AG08396 (cell line): ENCODE data around the gene HIBADH.
A peak's percentile ranks its signal among the peaks of the same experiment; 100 is the strongest.
"Not testable (repeated sequence)": the region's sequence is repeated elsewhere in the genome, so short reads cannot be mapped to it uniquely, and the experiment has no call there.

Source experiments
- DNase-seq: peaks from one replicate; pipeline ENCODE4 v3.0.0; 2012; ENCODE audit warnings: low spot score, mixed read lengths

Gene HIBADH

DNA sequence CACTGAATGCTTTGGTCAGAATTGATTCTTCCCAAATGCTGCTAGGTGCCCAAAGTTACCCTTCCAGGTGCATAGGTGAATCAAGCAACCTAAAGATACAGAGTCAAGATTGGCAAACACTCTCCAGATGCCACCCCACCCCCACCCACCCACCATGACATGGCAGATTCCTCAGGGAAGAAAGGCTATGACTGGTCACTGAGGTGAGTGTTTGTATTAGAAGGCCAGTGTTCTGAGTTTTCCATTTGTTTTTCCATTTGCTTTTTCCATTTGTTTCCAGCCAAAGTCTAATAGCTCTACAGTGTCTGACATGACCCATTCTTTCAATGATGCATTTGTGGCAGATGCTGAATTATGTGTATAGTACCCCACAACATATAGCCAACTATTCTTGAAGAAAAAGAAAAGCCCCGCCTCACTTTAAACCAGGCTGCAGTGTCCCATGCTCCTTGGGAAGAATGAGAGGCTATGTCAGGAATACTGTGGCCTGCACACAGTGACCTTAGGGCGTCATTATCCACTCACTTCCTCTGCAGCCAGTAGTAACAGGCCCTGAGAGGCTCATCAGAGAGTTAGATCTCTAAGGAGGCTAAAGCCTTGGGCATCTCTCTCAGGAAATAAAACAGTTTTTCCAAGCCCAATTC lies 16.1 kb upstream of the HIBADH start:
- DNase-seq, result peak; percentile 16

DNA sequence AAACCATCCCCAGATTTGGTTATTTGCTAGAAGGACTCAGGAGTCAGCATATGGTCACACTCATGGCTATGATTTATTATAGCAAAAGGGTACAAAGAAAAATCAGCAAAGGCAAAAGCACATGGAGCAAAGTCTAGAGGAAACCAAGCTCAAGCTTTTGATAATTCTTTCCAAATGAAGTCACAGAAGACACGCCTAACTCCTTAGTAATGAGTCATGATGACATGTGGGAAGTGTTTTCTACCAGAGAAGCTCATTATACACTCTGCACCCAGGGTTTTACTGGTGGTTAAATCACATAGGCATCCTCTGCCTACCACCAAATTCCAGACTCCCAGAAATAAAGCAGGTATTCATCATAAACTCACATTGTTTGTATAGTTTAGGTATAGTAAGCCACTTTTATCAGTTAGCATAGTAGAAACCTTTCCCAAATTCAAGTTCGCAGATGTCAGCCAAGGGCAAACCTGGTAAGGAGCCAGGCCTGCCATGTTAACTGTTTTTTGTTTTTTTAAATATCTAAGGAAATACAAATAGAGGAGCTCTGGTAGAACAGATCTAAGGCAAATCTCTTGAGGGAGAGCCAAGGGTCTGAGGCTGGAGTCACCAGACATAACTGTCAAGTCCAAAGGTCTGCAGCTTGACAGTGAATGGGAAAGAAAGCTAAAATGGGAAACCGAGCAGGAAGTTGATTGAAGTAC lies 15.4 kb upstream of the HIBADH start:
- peak; percentile 78 for DNase-seq

DNA sequence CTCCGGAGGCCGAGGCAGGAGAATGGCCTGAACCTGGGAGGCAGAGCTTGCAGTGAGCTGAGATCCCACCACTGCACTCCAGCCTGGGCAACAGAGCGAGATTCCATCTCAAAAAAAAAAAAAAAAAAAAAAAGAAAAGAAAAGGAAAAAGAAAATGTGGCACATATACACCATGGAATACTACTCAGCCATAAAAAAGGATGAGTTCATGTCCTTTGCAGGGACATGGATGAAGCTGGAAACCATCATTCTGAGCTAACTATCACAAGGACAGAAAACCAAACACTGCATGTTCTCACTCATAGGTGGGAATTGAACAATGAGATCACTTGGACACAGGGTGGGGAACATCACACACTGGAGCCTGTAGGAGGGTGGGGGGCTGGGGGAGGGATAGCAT lies 11.4 kb upstream of the HIBADH start:
- DNase-seq, result not testable (repeated sequence)

DNA sequence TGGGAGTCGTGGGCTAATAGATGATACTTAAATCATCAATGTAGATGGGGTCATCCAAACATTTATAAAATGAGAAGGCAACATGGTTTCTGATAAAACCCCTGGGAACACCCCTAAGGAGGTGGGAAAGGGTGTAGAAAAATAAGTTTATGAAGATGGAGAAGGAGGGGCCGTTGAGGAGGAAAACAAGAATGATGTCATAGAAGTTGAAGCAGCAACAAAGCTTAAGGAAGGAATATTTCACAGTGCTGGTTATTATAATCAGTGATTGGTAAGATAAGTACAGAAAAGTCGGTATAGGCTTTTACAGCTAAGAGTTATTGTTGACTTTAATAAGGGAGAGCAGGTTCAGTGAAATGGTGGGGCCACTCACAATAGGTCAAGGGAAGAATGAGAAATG lies 9.0 kb upstream of the HIBADH start:
- DNase-seq, result no peak

DNA sequence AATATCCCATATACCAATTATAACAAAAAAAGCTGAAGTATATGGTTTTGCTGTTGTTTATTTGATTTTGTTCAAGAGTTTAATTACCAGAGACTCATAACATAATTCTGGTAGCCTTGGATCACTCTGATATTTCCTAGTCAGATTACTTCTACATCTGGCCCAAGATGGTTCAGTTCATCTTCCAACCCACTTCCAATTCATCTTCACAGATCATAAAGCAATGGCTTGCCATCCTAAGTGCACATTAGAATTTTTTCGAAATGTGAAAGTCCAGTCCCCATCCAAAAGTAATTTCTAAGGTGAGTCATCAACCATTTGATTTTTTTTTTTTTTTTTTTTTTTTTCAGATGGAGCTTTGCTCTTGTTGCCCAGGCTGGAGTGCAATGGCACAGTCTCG lies 8.0 kb upstream of the HIBADH start:
- DNase-seq, result no peak

DNA sequence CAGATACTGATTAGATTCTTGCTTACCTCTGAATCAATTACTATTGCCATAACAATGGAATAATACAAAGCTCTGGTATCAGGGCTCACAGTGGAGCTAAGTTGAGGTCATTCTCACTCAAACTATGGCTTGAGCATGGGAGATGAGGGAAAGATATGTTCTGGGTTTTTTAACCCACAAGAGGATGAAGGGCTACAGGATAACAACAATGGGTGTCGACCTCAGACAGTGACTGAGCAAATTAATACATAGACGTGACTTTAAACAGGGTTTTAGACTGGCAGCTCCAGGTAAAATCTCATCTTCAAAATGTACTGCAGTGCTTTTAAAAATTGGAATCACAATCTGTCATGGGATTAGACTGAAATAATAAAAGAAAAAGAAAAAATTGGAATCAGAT lies 7.5 kb upstream of the HIBADH start:
- no peak for DNase-seq

DNA sequence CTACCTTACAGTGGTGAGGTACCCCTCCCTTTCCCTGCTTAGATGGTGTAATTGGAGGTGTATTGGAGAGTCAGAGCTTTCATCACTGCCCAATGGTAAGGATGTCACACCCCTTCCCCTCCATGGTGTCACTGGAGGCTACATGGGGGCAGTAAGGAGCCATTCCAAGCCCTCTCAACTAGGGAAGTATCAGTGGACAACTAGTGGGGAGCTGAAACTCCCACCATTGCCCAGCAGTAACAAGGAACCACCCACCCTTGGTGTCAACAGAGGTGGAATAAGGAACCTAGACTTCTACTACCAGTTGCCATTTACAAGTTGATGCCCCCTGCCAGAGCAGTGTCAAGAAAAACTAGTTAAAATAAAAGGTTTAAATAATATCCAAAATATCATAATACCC lies 2.8 kb upstream of the HIBADH start:
- no peak for DNase-seq

DNA sequence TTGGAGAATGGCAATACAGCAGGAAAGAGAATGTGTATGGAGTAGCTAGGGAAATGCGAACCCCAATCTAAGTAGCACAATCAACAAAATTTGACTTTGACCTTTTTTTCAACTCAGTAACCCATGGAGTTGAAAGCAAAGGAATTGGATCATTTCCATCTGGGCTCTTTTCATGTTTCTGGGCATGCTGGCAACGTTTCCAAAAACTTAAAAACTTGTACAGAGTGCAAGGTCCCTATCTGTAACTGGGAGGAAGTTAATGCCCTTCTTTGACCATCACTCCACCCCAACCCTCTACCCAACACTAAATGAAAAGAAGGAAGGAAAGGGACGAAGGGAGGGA lies 1.3 kb upstream of the HIBADH start:
- no peak for DNase-seq

DNA sequence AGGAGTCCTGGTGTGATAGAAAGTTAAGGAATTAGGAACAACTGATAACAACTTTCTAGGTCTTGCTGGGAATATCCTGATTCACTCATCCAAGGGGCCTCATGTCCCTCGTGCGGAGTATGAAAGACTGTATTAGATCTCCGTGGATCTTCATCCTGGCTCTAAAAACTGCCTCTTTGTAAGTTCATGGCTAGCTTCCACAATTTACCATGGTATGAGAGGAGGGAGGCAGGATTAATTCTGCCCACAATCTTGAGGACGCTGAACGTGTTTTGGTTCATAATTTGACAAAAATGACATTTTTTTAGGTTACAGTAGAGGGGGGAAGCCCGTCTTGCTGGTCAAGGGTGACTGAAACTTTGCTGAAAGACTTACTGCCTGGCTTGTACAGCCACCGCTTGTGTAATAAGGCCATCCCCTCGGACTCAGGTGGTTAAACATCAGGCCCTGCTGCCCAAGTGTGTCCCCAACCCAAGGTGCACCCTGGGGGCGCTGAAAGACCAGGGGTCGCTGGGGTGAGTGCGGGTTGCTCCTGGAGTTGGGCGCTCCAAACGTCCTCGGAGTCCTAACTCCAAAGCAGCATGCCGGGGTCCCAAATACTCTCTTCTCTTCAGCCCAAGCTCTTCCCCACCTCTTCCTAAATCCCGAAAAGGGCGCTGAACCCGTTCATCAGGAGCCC lies 733 bp downstream of the HIBADH start:
- no peak for DNase-seq

DNA sequence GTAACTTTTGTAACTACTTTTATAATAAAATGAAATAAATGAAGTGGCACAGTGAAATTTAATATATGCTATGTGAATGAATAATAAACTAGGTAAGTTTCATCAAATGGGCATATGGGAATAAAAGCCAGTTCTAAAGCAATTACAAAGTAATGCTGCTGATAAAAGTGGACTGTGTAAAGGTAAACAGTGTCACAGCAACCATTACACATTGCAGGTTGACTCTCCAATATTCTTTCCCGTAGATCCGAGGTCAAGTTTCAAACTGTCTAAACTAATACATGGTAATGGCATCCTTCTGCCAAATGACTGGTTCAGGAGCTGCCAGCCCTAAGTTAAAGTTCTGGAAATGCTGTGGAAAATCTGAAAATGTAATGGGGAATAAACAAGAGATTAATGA lies 6.0 kb downstream of the HIBADH start:
- no peak for DNase-seq

DNA sequence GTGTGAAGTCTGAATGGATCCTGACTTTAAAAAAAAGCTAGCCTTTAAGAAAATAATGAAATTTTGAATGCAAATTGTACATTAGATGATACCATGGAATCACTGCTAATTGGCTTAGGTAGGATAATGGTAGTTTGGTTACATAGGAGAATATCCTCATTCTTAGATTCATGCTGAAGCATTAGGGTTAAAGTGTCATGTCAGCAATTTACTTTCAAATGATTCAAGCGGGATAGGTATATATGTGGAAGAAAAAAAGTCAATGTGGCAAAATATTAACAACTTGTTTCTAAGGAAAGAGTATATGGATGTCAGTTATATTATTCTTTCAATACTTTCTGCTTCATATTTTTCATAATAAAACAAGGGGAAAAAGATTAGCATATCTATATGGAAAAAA lies 7.5 kb downstream of the HIBADH start:
- DNase-seq, result no peak

DNA sequence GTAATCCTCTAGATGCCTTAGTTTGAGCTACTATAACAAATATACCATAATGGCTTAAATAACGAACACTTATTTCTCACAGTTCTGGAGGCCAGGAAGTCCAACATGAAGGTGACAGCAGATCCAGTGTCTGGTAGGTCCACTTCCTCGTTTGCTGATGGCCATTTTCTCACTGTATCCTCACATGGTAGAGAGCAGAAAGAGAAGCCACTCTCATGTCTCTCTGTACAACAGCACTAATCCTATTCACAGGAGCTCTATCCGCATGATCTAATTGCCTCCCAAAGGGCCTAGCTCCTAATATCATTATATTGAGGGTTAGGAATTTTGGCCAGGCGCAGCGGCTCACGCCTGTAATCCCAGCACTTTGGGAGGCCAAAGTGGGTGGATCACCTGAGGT lies 10.2 kb downstream of the HIBADH start:
- DNase-seq, result no peak

DNA sequence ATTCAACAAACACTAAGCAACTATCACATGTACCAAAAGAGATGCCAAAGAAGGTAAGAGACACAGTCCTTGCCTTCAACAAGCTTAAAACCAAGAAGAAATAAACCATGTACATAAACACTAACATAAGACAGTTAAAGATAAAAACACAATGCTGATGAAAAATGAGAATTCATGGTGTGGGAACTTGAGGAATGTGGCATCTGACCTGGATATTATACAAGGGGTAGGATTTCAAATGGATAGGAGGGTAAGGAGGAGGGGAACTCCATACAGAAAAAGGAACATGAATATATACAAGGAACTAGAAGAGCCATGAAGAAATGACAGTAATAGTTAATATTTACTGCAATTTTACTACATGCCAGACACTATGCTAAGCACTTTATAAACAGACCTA lies 11.0 kb downstream of the HIBADH start:
- DNase-seq, result no peak

DNA sequence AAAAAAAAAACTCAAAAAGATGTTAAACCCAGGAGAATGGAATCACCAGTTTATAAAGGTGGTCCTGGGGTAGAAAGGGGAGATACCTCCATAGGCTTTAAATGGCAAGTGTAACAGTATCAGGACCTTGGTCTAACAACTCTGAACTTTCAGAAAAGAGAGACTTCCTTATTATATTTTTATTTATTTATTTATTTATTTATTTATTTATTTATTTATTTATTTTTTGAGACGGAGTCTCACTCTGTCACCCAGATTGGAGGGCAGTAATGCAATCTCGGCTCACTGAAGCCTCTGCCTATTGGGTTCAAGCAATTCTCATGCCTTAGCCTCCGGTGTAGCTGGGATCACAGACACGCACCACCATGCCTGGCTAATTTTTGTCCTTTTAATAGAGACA lies 12.4 kb downstream of the HIBADH start:
- DNase-seq, result no peak

DNA sequence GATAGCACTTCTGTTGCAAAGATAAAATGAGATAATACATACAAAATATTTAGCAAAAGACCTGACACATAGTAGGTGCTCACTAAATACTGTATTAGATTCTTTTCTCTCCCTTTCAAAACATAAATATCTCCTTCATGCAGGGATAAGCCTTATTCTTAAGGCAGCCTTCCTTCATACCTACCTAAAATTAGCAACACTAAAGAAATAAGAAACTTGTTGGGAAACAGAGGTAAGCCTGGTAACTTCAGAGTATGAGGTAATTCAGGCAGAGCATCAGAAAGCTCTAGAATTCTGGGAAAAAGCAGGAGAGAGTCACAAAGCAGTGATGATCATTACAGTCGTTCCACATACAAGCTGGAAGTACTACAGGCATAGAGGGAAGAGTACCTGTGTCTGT lies 15.2 kb downstream of the HIBADH start:
- no peak for DNase-seq

DNA sequence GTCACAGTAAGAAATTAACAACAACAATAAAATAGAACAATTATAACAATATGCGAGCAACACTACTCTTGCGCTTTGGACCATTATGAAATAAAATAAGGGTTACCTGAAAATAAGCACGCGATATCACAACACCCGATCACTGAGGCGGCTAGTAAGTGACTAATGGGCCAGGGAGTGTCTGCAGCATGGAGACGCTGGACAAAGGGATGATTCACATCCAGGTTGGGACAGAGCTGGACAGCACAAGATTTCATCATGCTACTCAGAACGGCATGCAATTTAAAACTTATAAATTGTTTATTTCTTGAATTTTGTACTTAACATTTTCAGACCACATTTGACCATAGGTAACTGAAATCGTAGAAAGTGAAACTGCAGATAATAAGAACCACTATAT lies 15.6 kb downstream of the HIBADH start:
- no peak for DNase-seq

DNA sequence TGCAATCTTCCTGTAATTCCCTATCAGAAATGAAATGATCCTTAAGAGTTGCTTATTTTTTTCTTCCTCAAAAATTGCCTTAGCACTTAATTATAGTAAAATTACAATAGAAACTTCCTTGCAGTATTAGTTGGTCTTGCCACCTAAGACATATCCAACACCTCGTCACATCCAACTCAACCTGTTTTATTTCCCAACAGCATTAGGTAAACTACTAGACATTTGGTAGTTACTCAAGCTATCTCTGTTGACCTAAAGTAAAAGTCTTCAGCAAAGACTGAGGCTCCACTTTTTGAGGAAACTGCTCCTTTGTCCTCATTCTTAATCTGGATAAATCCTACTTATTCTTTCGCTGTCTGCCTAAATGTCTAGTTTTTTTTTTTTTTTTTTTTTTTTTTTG lies 20.4 kb downstream of the HIBADH start:
- no peak for DNase-seq

DNA sequence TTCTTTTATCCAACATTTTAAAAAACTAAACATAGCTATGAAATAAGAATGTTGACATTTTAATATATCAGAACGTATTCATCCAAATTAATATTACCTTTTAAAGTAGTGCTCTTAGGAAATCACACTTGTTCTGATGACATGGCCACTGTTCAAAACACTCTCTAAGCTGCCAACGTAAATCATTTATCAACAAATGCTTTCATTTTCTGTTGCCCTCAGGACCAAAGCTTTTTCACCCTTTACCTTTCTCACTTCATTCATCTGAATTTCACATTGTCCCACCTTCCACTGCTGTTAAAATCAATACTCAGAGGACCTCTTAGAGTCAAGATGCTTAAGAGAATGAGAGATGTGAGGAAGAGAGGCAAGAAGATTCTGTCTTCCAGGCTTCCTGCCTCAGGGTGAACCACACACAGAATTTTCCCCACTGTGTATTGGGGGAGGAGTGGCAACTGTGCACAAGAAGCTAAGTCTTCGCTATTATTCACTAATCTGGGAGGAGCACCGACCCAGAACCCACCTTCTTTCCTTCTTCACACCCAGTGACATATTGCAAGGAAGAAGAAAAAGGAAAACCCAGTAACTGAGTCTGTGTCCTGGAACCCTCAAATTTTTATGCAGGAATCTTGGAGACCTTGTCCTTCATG lies 21.0 kb downstream of the HIBADH start:
- DNase-seq, result no peak

DNA sequence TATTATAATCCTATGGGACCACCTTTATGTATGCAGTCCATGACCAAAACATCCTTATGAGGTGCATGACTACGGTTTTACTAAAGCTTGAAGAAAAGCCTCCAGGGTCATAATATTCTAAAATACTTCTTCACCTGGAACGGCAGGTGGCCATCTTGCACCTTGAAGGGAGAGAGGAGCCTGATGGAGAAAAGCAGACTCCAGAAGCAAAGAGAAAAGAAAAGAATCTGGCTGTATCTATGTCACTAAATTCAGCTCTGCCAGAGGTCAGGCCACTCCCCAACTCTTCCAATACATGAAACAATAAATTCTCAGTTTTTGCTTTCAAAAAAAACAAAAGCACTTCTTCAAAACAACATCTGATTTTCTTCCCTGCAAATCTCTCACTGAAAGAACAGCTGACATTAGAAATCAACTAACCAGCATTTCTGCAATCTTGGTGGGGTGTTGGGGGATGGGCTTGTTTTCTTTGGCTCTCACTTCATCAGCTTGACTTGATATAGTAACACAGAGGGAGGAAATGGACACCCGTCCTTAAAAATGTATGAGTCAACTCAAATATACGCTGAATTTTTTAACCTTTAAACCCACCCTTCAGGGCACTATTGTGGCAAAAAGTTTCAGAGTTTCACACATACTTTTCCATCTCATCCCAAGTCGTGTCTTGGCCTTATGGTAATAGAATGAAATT lies 21.7 kb downstream of the HIBADH start:
- peak; percentile 17 for DNase-seq

DNA sequence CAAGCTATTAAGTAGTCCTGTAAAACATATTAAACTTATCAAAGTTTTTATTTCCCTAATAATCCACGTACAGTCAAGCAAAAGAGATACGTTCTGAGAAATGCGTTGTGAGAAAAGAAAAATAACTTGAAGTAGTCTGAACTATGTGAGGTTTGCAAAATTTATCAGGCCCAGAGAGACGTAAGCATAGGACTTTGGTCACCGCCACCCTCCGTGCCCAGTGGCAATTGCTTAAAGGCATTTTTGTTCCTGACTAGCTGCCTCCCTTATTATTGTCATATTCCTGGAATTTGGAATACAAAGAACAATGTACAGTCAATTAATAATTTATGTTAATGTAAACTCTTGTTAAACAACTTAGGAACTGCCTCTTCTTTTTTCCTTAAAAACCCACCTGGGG lies 22.8 kb downstream of the HIBADH start:
- no peak for DNase-seq

DNA sequence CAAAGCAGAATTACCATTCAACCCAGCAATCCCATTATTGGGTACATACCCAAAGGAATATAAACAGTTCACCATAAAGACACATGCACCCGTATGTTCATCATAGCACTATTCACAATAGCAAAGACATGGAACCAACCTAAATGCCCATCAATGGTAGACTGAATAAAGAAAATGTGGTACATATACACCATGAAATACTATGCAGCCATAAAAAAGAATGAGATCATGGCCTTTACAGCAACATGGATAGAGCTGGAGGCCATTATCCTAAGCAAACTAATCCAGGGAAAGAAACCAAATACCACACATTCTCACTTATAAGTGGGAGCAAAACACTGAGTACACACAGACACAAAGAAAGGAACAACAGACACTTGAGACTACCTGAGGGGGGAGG lies 23.6 kb downstream of the HIBADH start:
- DNase-seq, result not testable (repeated sequence)

DNA sequence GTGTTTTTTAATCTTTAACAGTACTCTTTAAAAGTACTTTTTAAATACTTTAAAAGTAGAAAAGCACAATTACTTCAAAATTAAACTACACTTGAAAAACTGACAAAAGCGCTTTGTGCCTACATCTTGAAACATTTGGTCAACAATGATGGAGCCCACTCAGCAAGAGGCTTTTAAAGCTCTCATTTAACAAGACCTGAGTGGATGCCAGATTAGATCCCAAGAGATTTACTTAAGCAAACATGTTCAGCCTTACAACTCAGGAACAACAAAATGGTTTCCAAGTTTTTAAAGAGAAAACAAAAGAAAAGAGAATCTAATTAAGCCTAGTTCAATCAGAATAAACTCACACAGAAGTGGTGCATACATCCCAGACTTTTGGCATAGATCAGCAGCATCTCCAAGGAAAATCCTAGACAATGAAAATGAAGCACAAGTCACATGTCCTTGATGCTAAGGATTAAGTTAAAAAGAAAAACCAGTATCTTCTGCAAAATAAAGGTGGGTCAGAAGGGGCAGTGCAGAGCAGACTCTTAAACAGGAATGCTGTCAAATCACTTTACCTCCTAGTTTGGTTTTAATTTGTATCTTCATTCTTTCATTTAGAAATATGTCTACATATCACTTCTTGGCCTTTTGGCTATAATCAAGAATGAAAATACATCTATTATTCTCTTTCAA lies 26.2 kb downstream of the HIBADH start:
- DNase-seq, result no peak
